Adrenal gland (tissue), 12 donors: ENCODE data around the gene UBL5. TPM values are rescaled to one million over a fixed set of nuclear protein-coding genes. Genes with fewer than 3 reads are reported as not detected.

Experiments used
- DNase-seq, 7 donors: peaks; one replicate each; pipeline ENCODE4 v3.0.0-alpha.2; 2019 to 2020
- H3K27ac ChIP-seq, 5 donors: fragments of 200-600 bp; sonication (generic) in 4 of 5; 1 replicate in 3 of 5; 2 replicates in 2 of 5; pipeline versions ENCODE4 v1.5.1 to v1.8.0; 2016 to 2020; ENCODE audit warnings: mild to moderate bottlenecking in 1 of 5
- H3K27me3 ChIP-seq: fragments of 200-600 bp; 2 replicates; pipeline ENCODE4 v1.8.0; 2021
- H3K36me3 ChIP-seq, 2 donors: fragments of 200-600 bp; replicated peaks in 1 of 2; 1 replicate in 1 of 2; 2 replicates in 1 of 2; pipeline versions ENCODE4 v1.5.1 to v1.8.0; 2018 to 2022
- H3K4me1 ChIP-seq, 2 donors: fragments of 200-600 bp; replicated peaks in 1 of 2; 1 replicate in 1 of 2; 2 replicates in 1 of 2; pipeline versions ENCODE4 v1.5.1 to v1.8.0; 2018 to 2021
- H3K4me3 ChIP-seq, 4 donors: fragments of 200-600 bp; sonication (generic) in 3 of 4; one replicate each; pipeline ENCODE4 v1.5.1; 2016 to 2018
- H3K9me3 ChIP-seq, 3 donors: fragments of 200-600 bp; sonication (generic) in 1 of 3; replicated peaks in 1 of 3; 1 replicate in 2 of 3; 2 replicates in 1 of 3; pipeline versions ENCODE4 v1.5.1 to v1.8.0; 2016 to 2021
- CTCF ChIP-seq, 6 experiments: fragments of 450-650 bp in 4 of 6; fragments of 200-600 bp in 2 of 6; sonication (generic) in 1 of 6; IDR thresholded peaks; 1 replicate in 5 of 6; 2 replicates in 1 of 6; pipeline versions ENCODE4 v1.5.1 to v1.8.0; 2016 to 2021; ENCODE audit warnings: antibody characterized with exemption in 6 of 6, mild to moderate bottlenecking in 2 of 6, moderate library complexity in 1 of 6
- POLR2A ChIP-seq, 2 donors: fragments of 450-650 bp; IDR thresholded peaks; one replicate each; pipeline ENCODE4 v1.6.1; 2017; ENCODE audit warnings: antibody characterized with exemption in 2 of 2, mild to moderate bottlenecking in 2 of 2, moderate library complexity in 1 of 2
- WGBS, 4 donors: extraction: QIAGEN DNeasy Blood & Tissue Kit in 2 of 4; methylation state at CpG; one replicate each; pipeline versions ENCODE4 v1.1.5 to v1.1.7; 2013 to 2017; 5-methylcytosine and 5-hydroxymethylcytosine counted together
- intact Hi-C, 2 donors: fragments of 100-400 bp; cut with DNase I; formaldehyde crosslinking; loops; one replicate each; pipeline versions ENCODE4 v1.14.1 to v1.15.0; 2022 to 2023
- polyA plus RNA-seq, 3 donors: library from polyadenylated mRNA; stranded (reverse); fragments of 200-250 nt in 2 of 3; fragments of 350-450 nt in 1 of 3; fragmentation: Illumina TruSeq in 1 of 3; extraction: RNeasy Lipid Tissue Mini Kit (QIAGEN cat#74804) in 1 of 3; gene quantifications; one replicate each; pipeline ENCODE4 v1.2.3, GENCODE V29; 2013 to 2014
- total RNA-seq, 9 donors: library from RNA; depleted of rRNA in 4 of 9; stranded (reverse); fragments of >200 nt in 4 of 9; fragments of 120-200 nt in 1 of 9; fragmentation: NEBNext Ultra II Directional in 1 of 9; extraction: Animal tissue kit (Norgen Biotek cat#: 25700) in 1 of 9; gene quantifications; one replicate each; pipeline versions ENCODE4 v1.1.0 to v1.2.4, GENCODE V29; 2013 to 2023
- donor health status: healthy with polysubstance abuse.
- donor health status: Bipolar disorder and iron deficiency.
- donor health status: DM: yes; HTN: yes; CAD: no.
- donor health status: DM: no; HTN: no; CAD: no.
- donor health status: DM: no; HTN: no; CAD: no.
- donor health status: DM: yes; HTN: yes; CAD: no.

UBL5 gene
- total and polyA plus RNA-seq, 12 donors = 352 to 2,424 (median 513) TPM

- WGBS, 4 donors = 83 to 87% (median 83%) methylated on average over 9 to 10 of the region's 10 CpGs
- TF ChIP-seq POLR2A (IDR thresholded peaks at IDR 0.05) = no peak
- no peak for TF ChIP-seq CTCF (IDR thresholded peaks at IDR 0.05)
- no peaks in the 10 kb centered on the region for H3K4me1 ChIP-seq
- intact Hi-C loops = no loop called here
- no peak overlapping the region for H3K27ac ChIP-seq
- no peaks in the 10 kb centered on the region for H3K27me3 ChIP-seq
- no peaks in the 10 kb centered on the region for H3K9me3 ChIP-seq
- no peak for DNase-seq
- no peaks in the 10 kb centered on the region for H3K36me3 ChIP-seq
- H3K4me3 ChIP-seq = no peak overlapping the region
These were observed 30.4 kb downstream of the UBL5 start for GRCh38 chr19:9857920-9858746.

- Histone ChIP-seq H3K4me1 (no peaks in the 10 kb centered on the region), H3K4me3 (no peak overlapping the region), H3K27me3 (no peaks in the 10 kb centered on the region), H3K36me3 (no peaks in the 10 kb centered on the region), H3K9me3 (no peaks in the 10 kb centered on the region), H3K27ac (no peak overlapping the region)
- intact Hi-C loops = no loop called here
- TF ChIP-seq POLR2A (IDR thresholded peaks at IDR 0.05) (no peak), CTCF (IDR thresholded peaks at IDR 0.05) (no peak)
- no peak for DNase-seq
These were observed 31.0 kb downstream of the UBL5 start for GRCh38 chr19:9858766-9859165.

- Histone ChIP-seq H3K9me3 (no peaks in the 10 kb centered on the region), H3K4me1 (no peaks in the 10 kb centered on the region), H3K27ac (no peak overlapping the region), H3K36me3 (no peaks in the 10 kb centered on the region), H3K27me3 (no peaks in the 10 kb centered on the region), H3K4me3 (no peak overlapping the region)
- 87 to 96% (median 91%) methylated on average over 8 of the region's 8 CpGs for WGBS, 4 donors
- DNase-seq = no peak
- intact Hi-C loops = no loop called here
- TF ChIP-seq CTCF (IDR thresholded peaks at IDR 0.05) (no peak), POLR2A (IDR thresholded peaks at IDR 0.05) (no peak)
These were observed 32.7 kb downstream of the UBL5 start for GRCh38 chr19:9860407-9860806.

GRCh38 chr19:9861503-9861902 lies 33.8 kb downstream of the UBL5 start:
- Histone ChIP-seq H3K27me3 (no peaks in the 10 kb centered on the region), H3K36me3 (no peaks in the 10 kb centered on the region), H3K4me1 (no peaks in the 10 kb centered on the region), H3K9me3 (no peaks in the 10 kb centered on the region), H3K27ac (no peak overlapping the region), H3K4me3 (no peak overlapping the region)
- intact Hi-C loops = no loop called here
- DNase-seq = no peak
- TF ChIP-seq POLR2A (IDR thresholded peaks at IDR 0.05) (no peak), CTCF (IDR thresholded peaks at IDR 0.05) (no peak)
- 94 to 100% (median 100%) methylated on average over 1 of the region's 1 CpG for WGBS, 4 donors
